HepG2 (cell line): Measurements from ENCODE around the gene PLB1. TPM values are rescaled to one million over a fixed set of nuclear protein-coding genes. Genes with fewer than 3 reads are reported as not detected.

Experiments used
- ATAC-seq: fragments of 200-7000 bp; cut with Tn5 transposase; 3 replicates; pipeline ENCODE4 v1.9.1; 2020; ENCODE audit warnings: mild to moderate bottlenecking, moderate library complexity
- BruUV-seq: library from RNA; stranded (reverse); fragments of 400-500 nt; replicated peaks from 2 replicates; lab custom pipeline; 2021; lab: Mats Ljungman, UMichigan
- CTCF ChIA-PET: fragments of 300-600 bp; formaldehyde crosslinking; extraction: SDS; loops from one replicate; lab custom pipeline; 2021; ENCODE audit warnings: low total read pairs, inconsistent platforms, low intra/inter-chr PET ratio; lab: Yijun Ruan, JAX
- POLR2A ChIA-PET: fragments of 350-600 bp; sonication (Branson Sonifier 250); formaldehyde crosslinking; loops from one replicate; lab custom pipeline; 2020; ENCODE audit warnings: antibody characterized with exemption, inconsistent platforms; lab: Yijun Ruan, JAX
- DNase-seq: peaks from one replicate; pipeline ENCODE4 v3.0.0-alpha.2; 2015; ENCODE audit warnings: low spot score
- FAIRE-seq: peaks from 3 replicates; lab custom pipeline; 2011; peaks lifted over from hg19 to GRCh38; lab: Jason Lieb, UNC
- H2AFZ ChIP-seq: one replicate; pipeline ENCODE4 v1.6.1; 2011; ENCODE audit warnings: low read length, inconsistent platforms
- H3K27ac ChIP-seq: fragments of 300-600 bp; 3 replicates; pipeline ENCODE4 v1.8.0; 2011; ENCODE audit warnings: mixed run types, mild to moderate bottlenecking, mixed read lengths, low read length, inconsistent platforms; ENCODE audit not compliant: insufficient read depth; ENCODE audit errors: extremely low read length
- H3K27me3 ChIP-seq, 2 experiments: fragments of 200-600 bp in 1 of 2; 2 replicates in 1 of 2; 3 replicates in 1 of 2; pipeline versions ENCODE4 v1.6.0 to v1.8.0; 2011; ENCODE audit warnings: low read length in 2 of 2, mild to moderate bottlenecking in 2 of 2, moderate library complexity in 2 of 2, inconsistent platforms in 1 of 2; ENCODE audit not compliant: insufficient read depth in 2 of 2, control insufficient read depth in 1 of 2
- H3K36me3 ChIP-seq, 2 experiments: fragments of 200-600 bp in 1 of 2; replicated peaks in 1 of 2; 2 replicates in 1 of 2; 3 replicates in 1 of 2; pipeline versions ENCODE4 v1.5.1 to v1.8.0; 2011; ENCODE audit warnings: low read length in 2 of 2, inconsistent platforms in 1 of 2; ENCODE audit not compliant: insufficient read depth in 2 of 2, control insufficient read depth in 1 of 2
- H3K4me1 ChIP-seq: 2 replicates; pipeline ENCODE4 v1.5.1; 2012; ENCODE audit warnings: low read length, inconsistent platforms; ENCODE audit not compliant: insufficient read depth
- H3K4me2 ChIP-seq: 2 replicates; pipeline ENCODE4 v1.6.0; 2011; ENCODE audit warnings: low read depth, low read length, inconsistent platforms
- H3K4me3 ChIP-seq, 3 experiments: fragments of 200-600 bp in 1 of 3; sonication (generic), shearing (Covaris generic) in 1 of 3; replicated peaks in 1 of 3; 2 replicates each; pipeline ENCODE4 v1.5.1; 2011 to 2016; ENCODE audit warnings: low read length in 3 of 3, inconsistent platforms in 2 of 3, low read depth in 2 of 3, mild to moderate bottlenecking in 2 of 3, control low read depth in 1 of 3, mixed read lengths in 1 of 3; ENCODE audit not compliant: insufficient read depth in 1 of 3
- H3K79me2 ChIP-seq: one replicate; pipeline ENCODE4 v1.6.1; 2011; ENCODE audit warnings: low read length, inconsistent platforms; ENCODE audit not compliant: insufficient read depth
- H3K9ac ChIP-seq: 2 replicates; pipeline ENCODE4 v1.6.0; 2011; ENCODE audit warnings: mild to moderate bottlenecking, low read depth, low read length, inconsistent platforms; ENCODE audit not compliant: insufficient read depth
- H3K9me3 ChIP-seq: 2 replicates; pipeline ENCODE4 v1.5.1; 2012; ENCODE audit warnings: mild to moderate bottlenecking, low read length
- H4K20me1 ChIP-seq: 2 replicates; pipeline ENCODE4 v1.6.0; 2011; ENCODE audit warnings: inconsistent platforms, mild to moderate bottlenecking, low read length, moderate library complexity; ENCODE audit not compliant: insufficient read depth
- DMTF1 ChIP-seq: sonication (generic); formaldehyde crosslinking; IDR thresholded peaks from 2 replicates; pipeline ENCODE4 v1.4.0; 2020; ENCODE audit warnings: mild to moderate bottlenecking, missing genetic modification reagents
- E2F1 ChIP-seq: sonication (generic); formaldehyde crosslinking; IDR thresholded peaks from 2 replicates; pipeline ENCODE4 v1.5.0; 2020; ENCODE audit warnings: missing genetic modification reagents
- HMGA1 ChIP-seq: sonication (generic); formaldehyde crosslinking; conservative IDR thresholded peaks from 2 replicates; pipeline ENCODE4 v1.4.0; 2020; ENCODE audit warnings: missing genetic modification reagents
- MEF2D ChIP-seq: sonication (generic); formaldehyde crosslinking; IDR thresholded peaks from 2 replicates; pipeline ENCODE4 v1.5.1; 2020; ENCODE audit warnings: mild to moderate bottlenecking, missing genetic modification reagents
- MEIS2 ChIP-seq: sonication (generic); formaldehyde crosslinking; IDR thresholded peaks from 2 replicates; pipeline ENCODE4 v1.9.0; 2021; ENCODE audit warnings: mild to moderate bottlenecking, missing genetic modification reagents
- MTA1 ChIP-seq: sonication (generic); formaldehyde crosslinking; IDR thresholded peaks from 2 replicates; pipeline ENCODE4 v1.4.0; 2020; ENCODE audit warnings: missing genetic modification reagents, mild to moderate bottlenecking, borderline replicate concordance
- NFE2 ChIP-seq: sonication (generic); formaldehyde crosslinking; IDR thresholded peaks from 2 replicates; pipeline ENCODE4 v1.4.0; 2020; ENCODE audit warnings: missing genetic modification reagents
- NFYB ChIP-seq: sonication (generic); formaldehyde crosslinking; IDR thresholded peaks from 2 replicates; pipeline ENCODE4 v1.4.0; 2020; ENCODE audit warnings: missing genetic modification reagents
- SOX13 ChIP-seq, 3 experiments: fragments of 450-650 bp in 1 of 3; sonication (generic) in 1 of 3; formaldehyde crosslinking in 1 of 3; IDR thresholded peaks in 2 of 3; conservative IDR thresholded peaks in 1 of 3; 2 replicates each; pipeline versions ENCODE4 v1.5.0 to v1.6.1; 2016 to 2020; ENCODE audit warnings: antibody characterized with exemption in 1 of 3, mild to moderate bottlenecking in 1 of 3, missing compliant biosample characterization in 1 of 3, missing genetic modification reagents in 1 of 3, moderate library complexity in 1 of 3
- ZFP62 ChIP-seq: sonication (generic); formaldehyde crosslinking; IDR thresholded peaks from 2 replicates; pipeline ENCODE4 v1.4.0; 2020; ENCODE audit warnings: missing genetic modification reagents
- ZNF460 ChIP-seq: sonication (generic); formaldehyde crosslinking; IDR thresholded peaks from 2 replicates; pipeline ENCODE4 v1.5.1; 2020; ENCODE audit warnings: missing genetic modification reagents, mild to moderate bottlenecking, borderline replicate concordance
- ZNF704 ChIP-seq: sonication (generic); formaldehyde crosslinking; IDR thresholded peaks from 2 replicates; pipeline ENCODE4 v1.8.1; 2023; ENCODE audit warnings: mild to moderate bottlenecking, inconsistent platforms, moderate library complexity, missing genetic modification reagents, borderline replicate concordance
- ZNF772 ChIP-seq: sonication (generic); formaldehyde crosslinking; IDR thresholded peaks from 2 replicates; pipeline ENCODE4 v1.5.0; 2020; ENCODE audit warnings: mild to moderate bottlenecking, missing genetic modification reagents
- ZNF883 ChIP-seq: sonication (generic); formaldehyde crosslinking; IDR thresholded peaks from 2 replicates; pipeline ENCODE4 v1.5.1; 2020; ENCODE audit warnings: mild to moderate bottlenecking, missing genetic modification reagents; ENCODE audit errors: not compliant biosample characterization
- ZXDC ChIP-seq: sonication (generic); formaldehyde crosslinking; IDR thresholded peaks from 2 replicates; pipeline ENCODE4 v1.5.0; 2020; ENCODE audit warnings: mild to moderate bottlenecking, missing genetic modification reagents
- WGBS: methylation state at CpG from one replicate; pipeline ENCODE4 v1.1.6; 2017; ENCODE audit warnings: low lambda C conversion rate; 5-methylcytosine and 5-hydroxymethylcytosine counted together
- in situ Hi-C: cut with HindIII; loops from 2 replicates; pipeline ENCODE4 v1.10.0; 2017; ENCODE audit warnings: low pct_unique_long_range_greater_than_20kb; ENCODE audit not compliant: extremely low pct_ligation_motif_present
- intact Hi-C: fragments of 100-400 bp; cut with micrococcal nuclease; formaldehyde crosslinking; loops from one replicate; pipeline ENCODE4 v1.10.0; 2022; ENCODE audit not compliant: unreplicated experiment
- polyA plus RNA-seq, 8 experiments: library from polyadenylated mRNA; depleted of rRNA in 3 of 8; stranded (reverse) in 7 of 8; unstranded in 1 of 8; fragments of >200 nt; fragmentation: Illumina TruSeq in 4 of 8; extraction: Trizol in 4 of 8; gene quantifications; 2 replicates each; pipeline versions ENCODE4 v1.2.1 to v1.2.3, GENCODE V29; 2011 to 2016; ENCODE audit warnings: low read depth in 4 of 8, missing spikeins in 1 of 8, mixed read lengths in 1 of 8; ENCODE audit not compliant: insufficient read depth in 1 of 8
- total RNA-seq, 5 experiments: library from RNA; depleted of rRNA; stranded (reverse); fragments of >200 nt; fragmentation: Illumina TruSeq; extraction: Trizol; gene quantifications; 2 replicates each; pipeline ENCODE4 v1.2.3, GENCODE V29; 2016; ENCODE audit warnings: low read depth in 1 of 5

Gene PLB1
- total and polyA plus RNA-seq, 2 of the 13 experiments (the other 11 are each of a cell fraction or from before 2014, with no cell fraction given): 0.20 to 1.8 TPM

DNA sequence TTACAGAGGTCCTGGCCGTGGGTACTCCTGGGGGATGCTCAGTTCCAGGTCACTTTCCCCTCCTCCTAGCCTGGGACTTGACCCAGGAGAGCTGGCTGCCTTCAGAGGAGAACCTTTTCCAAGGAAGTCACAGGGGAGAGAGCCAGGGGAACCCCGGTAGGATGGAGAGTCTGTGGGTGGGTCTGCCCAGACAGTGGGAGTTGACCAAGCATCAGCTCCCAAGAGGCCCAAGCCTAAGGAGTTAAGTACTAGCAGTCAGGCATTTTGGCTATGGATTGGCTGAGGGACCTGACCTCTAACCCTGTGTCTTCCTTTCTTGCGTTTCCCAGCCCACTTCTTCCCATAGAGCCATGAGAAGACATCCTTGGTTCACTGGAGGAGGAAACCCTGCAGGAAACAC is 48.8 kb upstream of the PLB1 start:
- Histone ChIP-seq H3K4me1 (no peaks in the 10 kb centered on the region), H3K79me2 (no peaks in the 10 kb centered on the region), H3K4me2 (no peak overlapping the region), H3K9ac (no peak overlapping the region), H4K20me1 (no peaks in the 10 kb centered on the region), H3K36me3 (no peaks in the 10 kb centered on the region)
- no peak for DNase-seq
- ATAC-seq: no peak
- no TSS peak for BruUV-seq
- no peak for TF ChIP-seq DMTF1 (CRISPR knock-in tag)
- no peak for TF ChIP-seq SOX13 (IDR thresholded peaks at IDR 0.05)
- TF ChIP-seq SOX13 (CRISPR knock-in tag; conservative IDR thresholded peaks at IDR 0.05 in 1 of 2, IDR thresholded peaks at IDR 0.05 in 1 of 2): no peak
- no peak for TF ChIP-seq ZNF772 (CRISPR knock-in tag)
- no peak for TF ChIP-seq MTA1 (CRISPR knock-in tag)
- no peak for TF ChIP-seq MEIS2 (CRISPR knock-in tag)
- no peak for TF ChIP-seq ZXDC
- TF ChIP-seq ZNF460 (CRISPR knock-in tag): no peak
- no peak for TF ChIP-seq ZFP62 (CRISPR knock-in tag)
- no peak for TF ChIP-seq HMGA1 (CRISPR knock-in tag)
- no peak for TF ChIP-seq NFYB (CRISPR knock-in tag)
- no peak for TF ChIP-seq ZNF704 (CRISPR knock-in tag)
- no peak for TF ChIP-seq ZNF883 (CRISPR knock-in tag)
- TF ChIP-seq MEF2D (CRISPR knock-in tag): no peak
- no peak for TF ChIP-seq NFE2 (CRISPR knock-in tag)
- no peak for TF ChIP-seq E2F1 (CRISPR knock-in tag)
- TF ChIP-seq, all 625 proteins: peak for 0
- POLR2A ChIA-PET: interaction anchor here (1.7 kb wide), 1 partner anchor 10 kb away, joined by 5 read pairs; no protein-coding TSS in a partner anchor
- no peak overlapping the region for H2AFZ ChIP-seq
- no peak overlapping the region for H3K4me3 ChIP-seq
- H3K27ac ChIP-seq: no peak overlapping the region
- in situ Hi-C loops: no loop called here
- CTCF ChIA-PET: no interaction called here
- 14% methylated on average over 3 of the region's 3 CpGs for WGBS
- no peak for FAIRE-seq
- intact Hi-C loops: no loop called here
- H3K9me3 ChIP-seq: no peaks in the 10 kb centered on the region
- peaks cover 0 to 25% of the 10 kb centered on the region in 2 experiments; a peak in 3 of 5 replicates for H3K27me3 ChIP-seq
